Esophagus muscularis mucosa (tissue), 4 donors: ENCODE results near the gene KCNA10. TPM values are rescaled to one million over a fixed set of nuclear protein-coding genes. Genes with fewer than 3 reads are reported as not detected.

Source experiments
- DNase-seq: peaks from one replicate; pipeline ENCODE4 v3.0.0-alpha.2; 2017; ENCODE audit errors: extremely low spot score
- H3K27ac ChIP-seq, 4 donors: fragments of 200-600 bp; sonication (generic); replicated peaks in 1 of 4; 1 replicate in 3 of 4; 2 replicates in 1 of 4; pipeline ENCODE4 v1.5.1; 2016 to 2019; ENCODE audit warnings: mild to moderate bottlenecking in 1 of 4
- H3K27me3 ChIP-seq, 4 donors: fragments of 200-600 bp; sonication (generic); one replicate each; pipeline versions ENCODE4 v1.5.1 to v1.6.0; 2016 to 2019
- H3K36me3 ChIP-seq, 4 donors: fragments of 200-600 bp; sonication (generic); one replicate each; pipeline ENCODE4 v1.5.1; 2016 to 2019
- H3K4me1 ChIP-seq, 4 donors: fragments of 200-600 bp; sonication (generic); one replicate each; pipeline ENCODE4 v1.5.1; 2016 to 2019
- H3K4me3 ChIP-seq, 4 donors: fragments of 200-600 bp; sonication (generic); 1 replicate in 2 of 4; 2 replicates in 2 of 4; pipeline ENCODE4 v1.5.1; 2016 to 2019; ENCODE audit warnings: mild to moderate bottlenecking in 4 of 4, moderate library complexity in 1 of 4
- H3K9me3 ChIP-seq, 4 donors: fragments of 200-600 bp; sonication (generic); 1 replicate in 3 of 4; 2 replicates in 1 of 4; pipeline ENCODE4 v1.5.1; 2016 to 2019
- EP300 ChIP-seq: sonication (generic); formaldehyde crosslinking; IDR thresholded peaks from one replicate; pipeline ENCODE4 v1.6.1; 2017; ENCODE audit warnings: antibody characterized with exemption
- POLR2A ChIP-seq: fragments of 450-650 bp; IDR thresholded peaks from one replicate; pipeline ENCODE4 v1.6.1; 2017; ENCODE audit warnings: antibody characterized with exemption, moderate library complexity, mild to moderate bottlenecking, low read depth
- POLR2AphosphoS5 ChIP-seq, 2 donors: sonication (generic); formaldehyde crosslinking; IDR thresholded peaks; one replicate each; pipeline ENCODE4 v1.6.1; 2017; ENCODE audit warnings: antibody characterized with exemption in 2 of 2
- WGBS: methylation state at CpG from one replicate; pipeline ENCODE4 v1.1.5; 2018; 5-methylcytosine and 5-hydroxymethylcytosine counted together
- intact Hi-C: fragments of 100-400 bp; cut with DNase I; formaldehyde crosslinking; loops from one replicate; pipeline ENCODE4 v1.15.1; 2023
- total RNA-seq, 4 donors: library from RNA; depleted of rRNA; stranded (reverse); fragments of >200 nt; gene quantifications; one replicate each; pipeline versions ENCODE4 v1.1.0 to v1.2.1, GENCODE V29; 2016
- TF ChIP-seq, protein P1 (sequence below), 3 experiments: fragments of 200-600 bp in 2 of 3; fragments of 450-650 bp in 1 of 3; sonication (generic) in 2 of 3; IDR thresholded peaks; one replicate each; pipeline ENCODE4 v1.5.1; 2017 to 2019; ENCODE audit warnings: antibody characterized with exemption in 3 of 3, mild to moderate bottlenecking in 2 of 3, moderate library complexity in 1 of 3

KCNA10 gene
- under 1 TPM in 1 of 4 donors, not detected in 3; 0.23 TPM for total RNA-seq

GRCh38 chr1:110519125-110519810 lies at the start of gene KCNA10:
TSS of gene KCNA10 (minus strand) at chr1:110519175. CDS start at chr1:110518787, 388 bp downstream.
- no peak for TF ChIP-seq POLR2A
- TF ChIP-seq EP300 = no peak
- no peak for TF ChIP-seq POLR2AphosphoS5 (IDR thresholded peaks at IDR 0.05)
- no peak for DNase-seq
- intact Hi-C loops = no loop called here
- H3K27ac ChIP-seq = no peak within 1 kb of the TSS
- 70% methylated on average over 9 of the region's 9 CpGs for WGBS
- H3K4me1 ChIP-seq = peaks cover 0 to 5% (median 2%) of the 10 kb centered on the region in 4 donors
- no peak within 1 kb of the TSS for H3K4me3 ChIP-seq
- H3K36me3 ChIP-seq = no peaks in the 10 kb centered on the region
- no peaks in the 10 kb centered on the region for H3K9me3 ChIP-seq
- H3K27me3 ChIP-seq = peaks cover 0 to 24% (median 0%) of the 10 kb centered on the region in 4 donors

- TF ChIP-seq POLR2AphosphoS5 (IDR thresholded peaks at IDR 0.05) (no peak), POLR2A (no peak), EP300 (no peak)
- TF ChIP-seq, protein P1, sequence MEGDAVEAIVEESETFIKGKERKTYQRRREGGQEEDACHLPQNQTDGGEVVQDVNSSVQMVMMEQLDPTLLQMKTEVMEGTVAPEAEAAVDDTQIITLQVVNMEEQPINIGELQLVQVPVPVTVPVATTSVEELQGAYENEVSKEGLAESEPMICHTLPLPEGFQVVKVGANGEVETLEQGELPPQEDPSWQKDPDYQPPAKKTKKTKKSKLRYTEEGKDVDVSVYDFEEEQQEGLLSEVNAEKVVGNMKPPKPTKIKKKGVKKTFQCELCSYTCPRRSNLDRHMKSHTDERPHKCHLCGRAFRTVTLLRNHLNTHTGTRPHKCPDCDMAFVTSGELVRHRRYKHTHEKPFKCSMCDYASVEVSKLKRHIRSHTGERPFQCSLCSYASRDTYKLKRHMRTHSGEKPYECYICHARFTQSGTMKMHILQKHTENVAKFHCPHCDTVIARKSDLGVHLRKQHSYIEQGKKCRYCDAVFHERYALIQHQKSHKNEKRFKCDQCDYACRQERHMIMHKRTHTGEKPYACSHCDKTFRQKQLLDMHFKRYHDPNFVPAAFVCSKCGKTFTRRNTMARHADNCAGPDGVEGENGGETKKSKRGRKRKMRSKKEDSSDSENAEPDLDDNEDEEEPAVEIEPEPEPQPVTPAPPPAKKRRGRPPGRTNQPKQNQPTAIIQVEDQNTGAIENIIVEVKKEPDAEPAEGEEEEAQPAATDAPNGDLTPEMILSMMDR (IDR thresholded peaks at IDR 0.05) = no peak
- intact Hi-C loops = no loop called here
- WGBS = 89% methylated on average over 3 of the region's 3 CpGs
- Histone ChIP-seq H3K4me1 (no peaks in the 10 kb centered on the region), H3K36me3 (no peaks in the 10 kb centered on the region), H3K27me3 (peaks cover 0 to 39% (median 4%) of the 10 kb centered on the region in 4 donors), H3K9me3 (no peaks in the 10 kb centered on the region), H3K27ac (no peak overlapping the region), H3K4me3 (no peak overlapping the region)
- DNase-seq = no peak
Measured at GRCh38 chr1:110566836-110567235, 47.9 kb upstream of the KCNA10 start.

GRCh38 chr1:110565565-110565964 lies 46.6 kb upstream of the KCNA10 start:
- no peak overlapping the region for H3K4me3 ChIP-seq
- no peaks in the 10 kb centered on the region for H3K9me3 ChIP-seq
- H3K36me3 ChIP-seq = no peaks in the 10 kb centered on the region
- DNase-seq = no peak
- no peaks in the 10 kb centered on the region for H3K4me1 ChIP-seq
- H3K27me3 ChIP-seq = peaks cover 0 to 38% (median 4%) of the 10 kb centered on the region in 4 donors
- TF ChIP-seq, protein P1 (IDR thresholded peaks at IDR 0.05) = no peak
- TF ChIP-seq EP300 (no peak), POLR2A (no peak), POLR2AphosphoS5 (IDR thresholded peaks at IDR 0.05) (no peak)
- 56% methylated on average over 1 of the region's 1 CpG for WGBS
- intact Hi-C loops = no loop called here
- no peak overlapping the region for H3K27ac ChIP-seq

DNA sequence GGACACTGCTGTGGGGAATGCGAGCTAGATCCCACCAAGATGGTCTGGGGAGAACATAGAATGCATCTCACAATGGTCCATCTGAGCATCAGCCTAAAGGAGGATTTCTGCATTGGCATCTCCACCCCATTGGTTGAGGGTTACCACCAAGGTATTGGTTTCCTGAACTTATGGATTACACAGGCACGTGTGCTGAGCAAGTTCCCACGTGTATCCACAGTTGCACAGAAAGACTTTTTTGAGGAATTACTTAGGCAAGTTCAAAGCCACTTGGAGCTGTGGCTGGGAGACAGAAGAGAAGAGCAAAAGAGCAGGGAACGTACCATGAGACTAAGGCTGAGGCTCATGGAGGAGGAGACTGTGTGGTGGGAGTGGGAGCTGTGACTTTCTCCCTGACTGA lies 44.1 kb upstream of the KCNA10 start:
- 84% methylated on average over 4 of the region's 4 CpGs for WGBS
- H3K36me3 ChIP-seq = no peaks in the 10 kb centered on the region
- intact Hi-C loops = no loop called here
- DNase-seq = no peak
- H3K27ac ChIP-seq = no peak overlapping the region
- peaks cover 0 to 35% (median 0%) of the 10 kb centered on the region in 4 donors for H3K27me3 ChIP-seq
- no peak overlapping the region for H3K4me3 ChIP-seq
- H3K9me3 ChIP-seq = no peaks in the 10 kb centered on the region
- TF ChIP-seq POLR2AphosphoS5 (IDR thresholded peaks at IDR 0.05) (no peak), POLR2A (no peak), EP300 (no peak)
- TF ChIP-seq, protein P1 (IDR thresholded peaks at IDR 0.05) = no peak
- H3K4me1 ChIP-seq = no peaks in the 10 kb centered on the region

GRCh38 chr1:110561596-110561995 lies 42.6 kb upstream of the KCNA10 start:
- no peak for DNase-seq
- peaks cover 0 to 5% (median under 1%) of the 10 kb centered on the region in 4 donors for H3K4me1 ChIP-seq
- intact Hi-C loops = no loop called here
- H3K27ac ChIP-seq = no peak overlapping the region
- no peak overlapping the region for H3K4me3 ChIP-seq
- 80% methylated on average over 1 of the region's 7 CpGs for WGBS
- H3K9me3 ChIP-seq = no peaks in the 10 kb centered on the region
- no peak for TF ChIP-seq POLR2A
- TF ChIP-seq POLR2AphosphoS5 (IDR thresholded peaks at IDR 0.05) = no peak
- no peak for TF ChIP-seq EP300
- TF ChIP-seq, protein P1 (IDR thresholded peaks at IDR 0.05) = no peak
- H3K36me3 ChIP-seq = no peaks in the 10 kb centered on the region
- peaks cover 0 to 35% (median 0%) of the 10 kb centered on the region in 4 donors for H3K27me3 ChIP-seq
